Measurements from ENCODE around the gene CBX6. TPM values are rescaled to one million over a fixed set of nuclear protein-coding genes. Genes with fewer than 3 reads are reported as not detected.
A peak's percentile ranks its signal among the peaks of the same experiment; 100 is the strongest.

CBX6 gene
- polyA plus RNA-seq, 1 donor: 24.4 TPM

DNA sequence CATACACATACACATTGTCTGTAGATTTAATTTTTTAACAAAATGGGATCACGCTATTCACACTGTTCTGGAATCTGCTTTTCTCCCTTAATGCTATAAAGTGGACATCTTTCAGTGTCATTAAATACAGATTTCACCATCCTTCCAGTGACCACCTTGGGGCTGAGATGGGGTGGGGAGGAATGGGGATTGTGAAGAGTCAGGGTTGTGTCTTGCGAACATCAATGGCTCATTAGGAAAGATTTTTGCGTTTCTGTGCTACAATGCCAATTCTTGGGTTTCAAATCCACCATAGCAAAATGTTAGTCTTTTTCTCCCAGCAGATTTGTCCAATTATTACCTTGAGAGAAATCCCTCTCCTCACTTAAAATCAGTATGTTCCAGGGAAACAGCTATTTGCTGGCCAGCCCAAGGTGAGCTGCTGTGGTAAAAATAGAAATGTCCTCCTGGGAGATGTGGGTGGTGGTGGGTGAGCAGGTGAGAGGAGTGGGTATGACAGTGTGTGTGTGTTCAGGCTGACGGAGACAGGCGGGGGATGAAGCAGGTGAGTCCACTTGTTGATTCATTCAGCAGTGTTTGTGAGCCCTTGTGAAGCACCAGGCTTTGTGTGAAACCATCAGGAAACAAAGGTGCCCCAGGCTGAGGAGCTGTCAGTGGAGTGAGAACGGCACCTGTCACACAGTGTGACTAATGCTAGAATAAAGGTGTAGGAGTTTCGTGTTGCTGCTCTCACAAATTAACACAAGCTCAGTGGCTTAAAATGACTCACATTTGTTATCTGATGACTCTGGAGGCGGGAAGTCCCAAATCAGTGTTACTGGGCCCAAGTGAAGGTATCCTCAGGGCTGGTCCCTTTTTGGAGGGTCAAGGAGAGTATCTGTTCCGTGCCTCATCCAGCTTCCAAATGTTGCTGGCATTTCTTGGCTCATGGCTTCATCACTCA is 1.7 kb upstream of the CBX6 start:
- no peak for DNase-seq (ENCODE audit: low read depth)

DNA sequence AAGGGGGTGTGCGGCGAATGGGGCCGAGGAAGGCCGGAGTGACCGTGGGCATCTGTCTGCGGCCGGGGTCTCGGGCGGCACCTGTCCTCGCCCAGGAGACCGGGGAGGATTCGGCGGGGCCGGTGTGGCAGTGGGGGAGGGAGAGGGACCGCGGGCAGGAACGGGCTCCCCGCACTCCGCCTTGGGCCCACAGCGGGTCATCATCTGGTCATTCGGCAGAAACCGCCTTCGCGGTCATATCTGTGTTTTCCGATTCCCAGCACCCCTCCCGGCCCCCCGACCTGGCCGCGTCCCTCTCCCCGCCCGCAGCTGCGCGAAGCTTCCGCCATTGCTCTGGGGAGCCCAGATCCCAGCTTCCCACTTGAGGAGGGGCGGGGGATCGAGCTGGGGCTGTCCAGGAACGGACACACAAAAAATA is 824 bp upstream of the CBX6 start:
- peak; percentile 59 for DNase-seq (ENCODE audit: low read depth)

DNA sequence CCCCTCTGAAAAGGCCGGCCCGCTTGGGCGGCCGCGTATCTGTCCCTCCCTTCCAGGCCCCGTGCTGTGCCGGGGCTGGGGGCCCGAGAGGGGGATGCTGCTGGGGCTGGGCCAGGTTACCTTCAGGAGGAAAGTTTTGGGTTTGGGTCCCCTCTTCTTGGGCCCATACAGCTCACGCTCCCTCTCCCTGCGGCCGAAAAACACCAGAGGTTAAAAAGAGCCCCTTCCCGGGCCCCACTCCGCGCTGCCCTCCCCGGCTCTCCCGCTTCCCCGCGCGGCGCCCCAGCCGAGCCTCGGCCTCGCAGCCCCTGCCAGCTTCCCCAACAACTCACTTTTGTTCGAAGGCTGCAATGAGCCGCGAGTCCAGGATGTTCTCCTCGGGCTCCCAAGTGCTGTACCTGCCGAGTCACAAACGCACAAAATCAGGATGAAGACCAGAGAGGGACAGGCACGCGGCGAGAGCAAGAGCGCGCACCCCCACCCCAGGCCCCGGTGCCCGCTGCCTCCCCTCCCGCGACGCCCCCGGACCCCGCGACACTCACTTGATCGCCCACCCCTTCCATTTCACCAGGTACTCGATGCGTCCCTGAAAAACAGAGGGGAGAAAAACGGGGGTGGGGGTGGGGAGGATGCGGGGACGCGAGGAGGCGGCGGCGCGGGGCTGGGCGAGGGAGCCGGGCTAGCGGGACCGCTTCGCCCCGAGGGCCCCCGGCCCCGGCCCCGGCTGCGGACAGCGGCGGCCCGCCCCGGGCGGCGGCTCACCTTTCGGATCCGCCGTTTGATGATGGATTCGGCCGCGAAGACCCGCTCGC is 450 bp downstream of the CBX6 start:
- no peak for DNase-seq (ENCODE audit: low read depth)

DNA sequence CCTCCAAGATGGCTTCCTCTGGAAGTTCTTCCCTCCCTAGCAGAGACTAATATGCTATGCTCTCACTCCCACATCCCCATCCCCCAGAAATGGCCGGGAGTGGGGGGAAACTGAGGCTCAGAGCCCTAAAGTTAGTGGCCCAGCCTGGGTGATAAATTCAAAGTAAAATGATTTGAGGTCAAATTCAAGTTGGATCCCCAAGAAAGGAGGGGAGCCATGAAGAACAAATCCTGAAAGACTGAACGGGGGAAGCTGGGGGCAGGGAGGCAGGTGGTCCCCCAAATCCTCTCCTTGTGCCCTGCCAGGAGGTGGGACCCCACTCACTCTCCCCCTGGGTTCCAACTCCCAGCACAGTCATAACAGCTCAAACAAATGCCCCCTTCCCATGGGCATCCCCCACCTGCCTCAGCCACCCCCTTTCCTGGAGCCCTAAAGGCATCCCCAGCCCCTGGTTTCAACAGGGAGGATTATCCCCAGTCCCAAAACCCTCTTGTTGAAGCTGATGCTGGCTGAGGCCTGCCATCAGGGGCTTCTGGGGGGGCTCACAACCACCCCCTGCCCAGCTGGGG is 1.1 kb downstream of the CBX6 start:
- no peak for DNase-seq (ENCODE audit: low read depth)

DNA sequence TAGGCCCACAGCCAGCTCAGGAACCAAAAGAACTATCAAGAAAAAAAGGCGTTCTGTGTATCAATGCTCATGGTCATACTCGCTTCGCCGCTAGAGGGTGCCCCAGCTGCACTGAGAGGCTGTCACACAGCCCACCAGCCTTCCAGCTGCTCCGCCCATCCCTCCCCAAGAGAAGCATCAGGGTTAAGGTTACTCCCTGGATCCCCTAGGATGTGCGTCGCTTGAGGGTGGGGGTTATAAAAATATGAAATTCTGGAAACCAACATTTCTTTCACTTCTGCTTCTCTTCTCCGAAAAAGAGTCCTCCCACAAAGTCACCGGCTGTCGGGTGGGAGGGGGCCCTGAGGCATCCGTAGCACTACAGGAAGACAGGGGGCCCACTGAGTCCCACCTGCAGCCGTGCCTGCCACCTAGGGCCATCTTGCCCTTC is 1.7 kb downstream of the CBX6 start:
- peak; percentile 63 for DNase-seq (ENCODE audit: low read depth)

DNA sequence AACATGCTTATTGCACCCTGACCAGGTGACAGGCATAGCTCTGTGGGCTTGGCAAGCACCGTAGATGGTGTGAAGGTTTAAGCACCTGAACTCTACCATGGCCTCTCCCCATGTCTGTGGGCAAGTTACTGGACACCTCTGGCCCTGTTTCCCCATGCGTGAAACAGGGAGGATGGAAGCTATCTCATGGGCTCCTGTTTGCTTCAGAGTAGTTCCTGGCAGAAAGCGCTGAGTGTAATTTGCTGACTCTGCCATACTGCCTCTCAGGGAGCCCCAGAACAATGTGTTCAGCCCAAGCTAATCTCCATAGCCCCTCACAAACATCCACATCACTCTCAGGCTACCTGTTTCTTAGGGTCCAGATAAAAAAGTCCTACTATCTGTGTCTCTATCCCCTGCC is 2.4 kb downstream of the CBX6 start:
- no peak for DNase-seq (ENCODE audit: low read depth)

DNA sequence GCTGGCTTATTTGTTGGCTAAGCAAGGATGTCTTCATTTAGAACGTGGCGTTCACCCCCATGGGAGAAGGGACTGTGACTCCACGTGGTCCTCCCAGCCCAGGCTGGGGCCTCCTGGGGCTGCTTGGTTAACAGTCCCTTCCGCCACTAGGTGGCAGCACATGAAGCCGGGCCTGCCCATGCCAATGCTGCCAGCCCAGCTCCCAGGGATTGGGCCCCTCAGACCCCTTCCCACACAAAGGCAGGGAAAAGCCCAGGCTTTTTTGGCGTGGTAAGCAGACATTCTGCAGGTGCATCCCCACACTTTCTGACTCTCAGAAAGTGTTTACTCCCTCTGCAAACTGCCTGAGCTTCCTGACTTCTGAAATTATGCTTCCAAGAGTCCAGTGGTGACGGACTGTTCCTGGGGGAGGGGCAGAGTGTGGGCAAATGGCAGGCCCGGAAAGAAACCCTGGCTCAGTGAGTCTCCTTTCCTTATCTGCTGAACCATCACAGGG is 3.1 kb downstream of the CBX6 start:
- DNase-seq (ENCODE audit: low read depth): no peak

DNA sequence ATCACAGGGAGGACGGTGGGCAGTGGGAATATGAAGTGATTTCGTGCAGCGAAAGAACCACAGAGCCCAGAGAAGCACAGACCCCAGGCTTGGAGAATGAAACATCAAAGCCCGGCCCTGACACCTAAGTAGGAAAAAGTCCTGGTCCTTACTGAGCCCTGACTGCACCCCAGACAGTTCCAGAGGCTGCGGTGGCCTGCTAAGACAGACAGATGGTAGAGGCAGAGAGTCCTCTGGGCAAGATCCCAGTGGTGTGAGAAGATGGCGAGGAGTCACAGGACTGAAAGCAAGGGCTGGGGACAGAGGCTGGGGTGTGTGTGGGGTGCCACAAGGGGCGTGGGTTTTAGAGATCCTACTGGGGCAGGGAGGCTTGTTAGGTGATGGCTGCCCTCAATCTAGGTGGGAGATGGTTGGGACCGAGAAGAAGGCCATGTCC is 3.7 kb downstream of the CBX6 start:
- DNase-seq (ENCODE audit: low read depth): no peak

DNA sequence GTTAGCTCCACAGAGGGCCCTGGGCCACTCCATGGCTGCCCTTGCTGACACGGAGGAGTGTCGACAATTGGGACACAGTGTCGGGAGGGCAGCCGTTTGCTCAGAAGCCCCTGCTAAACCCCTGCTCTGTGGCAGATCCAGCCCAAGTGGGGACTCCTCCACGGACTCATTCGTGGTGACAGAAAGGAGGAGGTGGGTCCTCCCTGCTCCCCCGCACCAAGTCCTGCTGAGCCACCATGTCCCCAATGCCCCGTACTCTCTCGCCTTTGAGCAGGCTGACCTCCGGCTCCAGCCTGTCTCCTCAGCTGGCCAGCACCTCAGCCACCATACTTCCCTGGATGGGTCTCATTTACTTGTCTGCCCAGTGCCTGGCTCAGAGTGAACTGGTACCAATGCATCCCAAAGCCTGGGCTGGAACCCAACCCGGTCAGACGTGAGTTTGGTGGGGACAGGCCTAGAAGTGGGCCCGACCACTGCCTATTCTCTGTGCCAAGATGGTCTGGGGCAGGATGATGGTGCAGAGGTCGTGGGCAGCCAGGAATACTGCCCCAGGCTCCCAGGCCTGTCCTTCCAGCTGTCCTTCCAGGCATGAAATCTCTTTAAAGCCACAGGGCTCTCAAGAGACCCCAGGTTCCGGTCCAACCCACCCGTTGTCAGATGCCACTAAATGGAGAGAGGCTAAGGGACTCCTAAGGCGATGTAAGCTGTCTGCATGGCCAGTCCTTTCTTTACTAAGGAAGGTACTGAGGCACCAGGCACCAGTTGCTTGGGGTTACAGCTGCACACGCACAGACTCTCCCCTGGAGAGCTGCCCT is 4.3 kb downstream of the CBX6 start:
- no peak for DNase-seq (ENCODE audit: low read depth)

DNA sequence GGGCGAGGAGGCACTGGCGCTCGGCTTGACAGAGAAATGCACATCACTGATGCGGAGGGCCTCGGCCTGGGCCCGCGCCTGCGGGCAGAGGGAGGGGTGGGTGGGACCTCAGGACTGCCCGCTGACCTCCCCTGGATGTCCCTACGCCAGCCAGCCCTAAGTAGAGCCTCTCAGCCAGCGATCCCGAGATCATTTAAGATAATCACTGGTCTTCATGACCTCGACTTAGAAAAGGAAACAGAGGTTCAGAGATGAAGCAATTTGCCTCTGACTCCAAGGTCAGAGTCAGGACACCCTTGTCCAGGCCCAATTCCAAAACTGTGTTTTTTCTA is 4.9 kb downstream of the CBX6 start:
- DNase-seq (ENCODE audit: low read depth): no peak

DNA sequence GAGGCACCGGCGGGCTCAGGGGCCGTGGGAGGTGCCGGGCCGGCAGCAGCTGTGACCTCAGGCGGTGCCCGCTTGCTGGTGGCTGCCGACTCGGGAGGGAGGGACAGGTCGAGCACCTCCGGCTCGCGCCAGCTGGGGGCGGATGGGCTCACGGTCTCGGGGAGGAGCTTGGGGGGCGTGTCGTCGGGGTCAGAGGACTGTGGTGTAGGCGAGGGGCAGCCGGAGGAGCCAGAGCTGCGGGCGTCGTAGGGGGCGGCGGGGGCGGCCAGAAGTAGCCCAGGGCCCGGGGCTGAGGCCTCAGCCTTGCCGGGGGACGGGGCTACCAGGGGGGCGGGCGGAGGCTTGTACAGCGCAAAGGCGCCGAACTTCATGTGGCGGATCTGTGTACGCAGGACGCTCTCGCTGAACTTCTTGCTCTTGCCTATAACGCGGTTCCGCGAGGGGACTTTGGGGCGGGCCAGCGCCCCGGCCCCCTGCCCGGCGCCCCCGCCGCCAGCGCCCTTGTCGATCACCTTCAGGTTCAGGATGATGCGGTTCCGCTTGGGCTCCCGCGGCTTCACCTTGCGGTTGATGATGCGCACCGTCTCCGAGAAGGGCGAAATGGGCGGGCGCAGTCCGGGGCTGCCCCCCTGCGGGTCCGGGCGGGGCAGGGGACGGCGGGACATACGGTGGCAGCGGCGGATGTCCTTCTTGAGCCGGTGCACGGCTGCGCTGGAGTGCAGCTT is 5.5 kb downstream of the CBX6 start:
- DNase-seq (ENCODE audit: low read depth): no peak

DNA sequence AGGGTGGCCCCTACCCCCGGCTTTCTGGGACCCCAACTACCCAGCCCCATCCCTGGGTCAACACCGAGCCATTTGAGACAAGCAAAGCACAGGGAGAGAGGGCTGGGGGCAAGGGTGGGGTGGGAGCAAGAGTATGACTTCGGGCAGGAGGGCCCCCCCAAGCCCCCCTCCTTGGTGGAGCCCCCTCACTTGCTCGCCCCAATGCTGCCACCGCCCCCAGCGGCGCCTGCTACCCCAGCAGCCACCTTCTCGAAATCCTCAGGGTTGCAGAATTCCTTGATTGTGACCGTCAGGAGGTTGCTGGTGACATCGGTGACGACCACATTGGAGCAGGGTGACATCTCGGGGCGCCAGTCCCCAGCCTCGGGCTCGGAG is 6.0 kb downstream of the CBX6 start:
- DNase-seq (ENCODE audit: low read depth): no peak

DNA sequence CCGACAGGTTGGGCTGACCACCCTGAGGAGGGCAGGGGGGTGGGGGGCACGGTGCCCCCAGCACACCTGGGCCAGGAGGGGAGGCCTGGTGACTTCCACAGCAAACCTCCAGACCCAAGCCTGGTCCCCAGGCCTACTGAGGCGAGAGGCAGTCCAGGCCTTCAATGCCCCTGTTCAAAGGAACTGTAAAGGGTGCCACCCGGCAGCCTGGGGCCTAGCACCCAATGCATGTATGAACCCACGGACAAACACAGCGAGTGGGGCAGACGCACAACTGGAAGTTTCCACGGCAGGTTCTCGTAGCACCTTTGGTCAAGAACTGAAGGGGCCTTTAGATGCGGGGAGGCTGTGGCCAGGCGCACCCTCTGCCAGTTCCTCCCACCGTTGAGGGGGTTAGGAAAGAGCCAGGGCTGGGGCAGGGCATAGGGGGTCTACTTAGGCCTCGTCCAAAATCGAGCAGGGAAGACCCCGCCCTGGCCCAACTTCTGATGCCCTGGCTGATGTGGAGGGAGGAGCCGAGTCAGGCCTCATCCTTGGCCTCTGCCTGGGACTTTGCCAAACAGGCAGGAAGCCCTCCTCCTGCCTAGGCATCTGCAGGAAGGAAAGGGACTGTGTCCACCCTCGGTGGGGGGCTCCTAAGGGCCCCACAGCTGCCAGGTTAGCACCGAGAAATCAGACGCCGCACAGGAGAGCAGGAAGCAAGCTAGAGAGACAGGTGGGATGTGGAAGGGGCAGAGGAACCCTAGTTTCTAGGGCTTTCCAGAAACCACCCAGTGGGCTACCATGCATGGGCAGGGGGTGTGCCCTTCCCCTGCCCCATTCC is 6.6 kb downstream of the CBX6 start:
- no peak for DNase-seq (ENCODE audit: low read depth)

DNA sequence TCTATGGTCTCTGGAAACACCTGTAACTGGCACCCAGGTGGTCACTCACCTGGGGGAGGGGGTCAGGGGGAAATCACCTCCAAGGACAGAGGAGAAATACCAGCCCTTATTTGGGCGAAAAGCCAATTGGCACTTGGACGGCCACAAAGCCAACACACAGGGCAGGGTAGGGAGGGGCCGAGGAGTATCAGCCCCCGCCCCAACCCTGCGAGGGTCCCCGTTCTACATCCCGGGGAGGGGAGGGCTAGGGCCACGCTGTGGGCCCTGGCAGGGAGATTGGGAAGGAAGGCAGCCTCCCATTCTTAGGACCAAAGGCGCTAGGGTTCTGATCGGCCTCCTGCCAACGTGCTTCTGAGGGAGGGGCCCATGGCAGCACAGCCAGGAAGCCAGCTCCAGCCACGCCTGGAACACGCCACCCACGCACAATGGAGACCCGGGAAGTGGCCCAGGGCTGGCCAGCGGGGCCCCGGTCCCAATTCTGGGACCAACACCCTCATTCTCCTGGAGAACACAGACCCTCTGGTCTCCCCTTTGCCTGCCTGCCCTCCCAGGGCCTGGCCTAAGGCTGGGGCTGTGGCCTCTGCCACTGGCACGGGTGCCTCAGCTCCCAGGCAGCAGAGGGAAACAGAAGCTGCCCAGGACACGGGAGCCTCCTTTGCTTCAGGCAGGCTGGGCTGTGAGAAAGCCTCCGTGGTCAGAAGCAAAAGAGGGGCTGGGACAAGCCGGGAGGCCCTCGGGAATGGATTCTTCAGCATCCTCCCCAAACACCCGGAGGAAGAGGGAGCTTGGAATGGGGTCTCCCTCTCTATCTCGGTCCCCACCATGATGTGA is 7.4 kb downstream of the CBX6 start:
- DNase-seq (ENCODE audit: low read depth): no peak

DNA sequence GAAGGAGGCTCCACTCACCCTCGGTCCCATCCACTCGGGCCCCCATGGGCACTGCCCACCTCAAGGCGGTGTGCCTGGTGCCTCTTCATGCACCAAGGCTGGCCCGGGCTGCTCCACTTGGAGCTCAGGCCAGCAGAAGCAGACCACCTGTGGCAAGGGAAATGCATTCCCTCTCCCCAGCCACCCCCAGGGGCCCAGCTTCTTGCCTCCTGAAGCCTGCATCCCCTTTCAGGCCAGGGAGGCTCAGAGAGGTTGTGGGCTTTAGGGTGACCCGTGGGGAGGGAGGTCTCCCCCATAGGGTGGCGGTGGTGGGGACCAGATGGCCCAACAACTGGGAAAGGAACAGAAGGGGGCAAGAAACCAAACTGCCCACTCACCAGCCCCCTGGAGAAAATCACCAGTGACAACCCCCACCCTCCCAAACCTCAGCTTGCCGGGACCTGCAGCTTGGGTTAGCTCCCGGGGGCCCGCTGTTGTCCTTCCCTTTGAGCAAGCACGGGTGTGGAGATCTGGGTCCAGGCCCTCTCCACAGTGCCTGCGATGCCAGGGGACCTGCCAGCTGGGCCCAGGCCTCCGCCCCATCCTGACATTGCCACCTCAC is 8.4 kb downstream of the CBX6 start:
- DNase-seq (ENCODE audit: low read depth): no peak

DNA sequence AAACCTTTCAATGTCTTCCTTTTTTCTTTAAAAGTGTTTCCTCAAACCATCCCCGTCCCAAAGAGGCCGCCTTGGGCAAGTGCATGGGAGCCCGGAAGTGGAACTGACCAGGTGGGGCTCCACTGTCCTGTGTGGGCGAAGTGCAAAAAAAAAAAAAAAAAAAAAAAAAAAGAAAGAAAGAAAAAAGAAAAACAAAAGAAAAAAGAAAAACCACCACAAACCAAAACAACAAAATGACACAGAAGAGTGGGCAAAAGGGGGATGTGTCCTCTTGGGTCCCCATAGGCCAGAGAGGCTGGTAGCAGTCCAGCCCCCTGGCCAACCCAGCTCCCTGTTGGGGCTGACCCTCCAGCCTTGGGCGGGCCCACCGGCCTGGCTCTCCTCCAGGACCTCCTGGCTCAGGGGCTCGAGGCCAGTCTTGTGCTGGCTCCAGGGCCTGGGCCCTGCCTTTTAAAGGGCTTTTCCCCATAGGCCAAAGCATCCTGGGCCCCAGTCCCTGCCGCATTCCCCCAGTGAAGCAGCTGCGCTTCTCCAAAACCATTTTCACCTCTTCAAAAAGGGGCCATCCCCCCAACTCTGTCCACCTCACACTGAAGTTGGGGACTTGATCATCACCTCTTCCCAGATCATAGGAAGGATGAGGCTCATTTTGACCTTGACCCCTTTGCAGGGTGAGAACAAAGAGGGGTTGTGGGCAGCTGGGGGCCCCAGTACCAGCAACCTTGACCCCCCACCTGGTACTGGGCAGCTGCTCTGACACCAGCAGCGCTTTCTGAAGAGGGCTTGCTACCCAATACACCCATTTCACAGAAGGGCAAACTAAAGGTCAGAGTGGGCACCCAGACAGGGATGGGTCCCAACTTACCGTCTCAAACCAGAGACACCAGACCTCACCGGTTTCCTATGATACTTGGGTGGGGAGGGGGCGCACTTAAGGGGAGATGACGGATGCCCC is 9.4 kb downstream of the CBX6 start:
- DNase-seq (ENCODE audit: low read depth): no peak

DNA sequence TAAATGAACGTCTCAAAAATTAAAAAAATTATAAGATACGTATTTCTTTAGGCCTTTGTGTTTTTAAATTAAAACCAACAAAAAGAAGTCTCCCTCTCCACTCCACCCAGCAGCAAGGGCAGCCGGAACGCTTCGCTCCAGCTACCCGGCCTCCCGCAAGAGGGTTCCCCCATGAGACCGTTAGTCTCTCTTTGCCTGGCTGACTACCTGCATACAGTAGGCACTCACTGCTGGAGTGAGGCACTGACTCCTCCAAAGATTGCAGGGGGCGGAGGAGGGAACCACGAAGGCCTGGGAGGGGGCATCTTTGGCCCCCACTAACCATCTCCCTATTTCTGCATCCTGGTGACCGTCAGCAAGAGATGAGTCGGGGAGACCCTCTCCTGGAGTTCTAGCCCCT is 10.1 kb downstream of the CBX6 start:
- DNase-seq (ENCODE audit: low read depth): no peak

Data from forelimb muscle (tissue), 1 donor.